ENCODE data around the gene CCND2. TPM values are rescaled to one million over a fixed set of nuclear protein-coding genes. Genes with fewer than 3 reads are reported as not detected.

Gene CCND2
- total RNA-seq, 1 donor from 2014 or later, result 283 TPM

DNA sequence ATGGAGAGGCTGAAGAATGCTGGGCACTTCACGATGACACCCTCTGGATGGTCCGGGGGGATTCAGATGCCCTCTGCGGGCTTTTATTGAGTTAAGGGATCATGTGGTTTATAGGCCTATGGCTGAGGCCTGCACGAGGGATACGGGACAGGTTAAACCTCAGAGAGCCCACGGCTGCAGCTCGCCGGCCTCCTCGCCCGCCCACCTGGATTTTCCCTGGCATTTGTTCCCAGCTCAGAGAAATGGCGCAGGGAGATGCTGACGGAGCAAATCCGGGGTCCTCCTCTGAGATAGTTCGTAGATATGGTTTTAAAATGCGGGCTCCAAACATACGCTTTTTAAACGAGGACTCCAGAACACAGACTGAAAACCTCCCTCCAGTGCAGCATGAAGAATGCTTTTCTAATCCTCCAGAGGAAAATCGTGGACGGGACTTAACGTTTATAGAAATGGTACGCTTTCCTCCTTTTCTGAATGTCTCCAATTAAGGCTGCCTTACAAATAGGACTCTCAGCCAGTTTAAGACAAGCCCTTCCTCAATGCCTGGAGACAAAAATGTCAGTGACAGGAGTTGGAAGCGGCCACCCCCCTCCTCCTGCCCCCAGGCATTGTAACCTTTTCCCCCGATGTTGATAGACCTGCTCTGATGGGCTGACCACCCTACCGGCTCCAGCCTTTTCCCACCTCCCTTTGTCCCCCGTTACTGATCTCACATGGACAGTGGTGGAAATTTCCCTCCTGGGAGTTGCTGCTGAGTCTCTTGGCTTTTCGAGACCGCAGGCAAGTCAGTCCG is 16.6 kb downstream of the CCND2 start:
- Histone ChIP-seq H3K4me1 (peaks cover 100% of the 10 kb centered on the region), H3K36me3 (peaks cover 41% of the 10 kb centered on the region), H3K4me3 (peak overlapping the region; percentile 35), H3K27me3 (ENCODE audit: low read depth) (no peaks in the 10 kb centered on the region), H3K27ac (replicated peaks) (peak overlapping the region; percentile 73), H3K9me3 (replicated peaks) (no peaks in the 10 kb centered on the region)
- TF ChIP-seq, protein P1, sequence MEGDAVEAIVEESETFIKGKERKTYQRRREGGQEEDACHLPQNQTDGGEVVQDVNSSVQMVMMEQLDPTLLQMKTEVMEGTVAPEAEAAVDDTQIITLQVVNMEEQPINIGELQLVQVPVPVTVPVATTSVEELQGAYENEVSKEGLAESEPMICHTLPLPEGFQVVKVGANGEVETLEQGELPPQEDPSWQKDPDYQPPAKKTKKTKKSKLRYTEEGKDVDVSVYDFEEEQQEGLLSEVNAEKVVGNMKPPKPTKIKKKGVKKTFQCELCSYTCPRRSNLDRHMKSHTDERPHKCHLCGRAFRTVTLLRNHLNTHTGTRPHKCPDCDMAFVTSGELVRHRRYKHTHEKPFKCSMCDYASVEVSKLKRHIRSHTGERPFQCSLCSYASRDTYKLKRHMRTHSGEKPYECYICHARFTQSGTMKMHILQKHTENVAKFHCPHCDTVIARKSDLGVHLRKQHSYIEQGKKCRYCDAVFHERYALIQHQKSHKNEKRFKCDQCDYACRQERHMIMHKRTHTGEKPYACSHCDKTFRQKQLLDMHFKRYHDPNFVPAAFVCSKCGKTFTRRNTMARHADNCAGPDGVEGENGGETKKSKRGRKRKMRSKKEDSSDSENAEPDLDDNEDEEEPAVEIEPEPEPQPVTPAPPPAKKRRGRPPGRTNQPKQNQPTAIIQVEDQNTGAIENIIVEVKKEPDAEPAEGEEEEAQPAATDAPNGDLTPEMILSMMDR (IDR thresholded peaks at IDR 0.05; ENCODE audit: borderline replicate concordance), result no peak
- DNase-seq, result no peak
- intact Hi-C loops (cut with micrococcal nuclease), result no loop called here

GRCh38 chr12:4292341-4293073 is 18.9 kb downstream of the CCND2 start:
- no peak for DNase-seq
- TF ChIP-seq, protein P1 (IDR thresholded peaks at IDR 0.05; ENCODE audit: borderline replicate concordance), result no peak
- Histone ChIP-seq H3K4me3 (peak overlapping the region; percentile 21), H3K9me3 (replicated peaks) (no peaks in the 10 kb centered on the region), H3K36me3 (peaks cover 30% of the 10 kb centered on the region), H3K27me3 (ENCODE audit: low read depth) (no peaks in the 10 kb centered on the region), H3K27ac (replicated peaks) (peak overlapping the region; percentile 52), H3K4me1 (peaks cover 90% of the 10 kb centered on the region)
- intact Hi-C loops (cut with micrococcal nuclease), result no loop called here

DNA sequence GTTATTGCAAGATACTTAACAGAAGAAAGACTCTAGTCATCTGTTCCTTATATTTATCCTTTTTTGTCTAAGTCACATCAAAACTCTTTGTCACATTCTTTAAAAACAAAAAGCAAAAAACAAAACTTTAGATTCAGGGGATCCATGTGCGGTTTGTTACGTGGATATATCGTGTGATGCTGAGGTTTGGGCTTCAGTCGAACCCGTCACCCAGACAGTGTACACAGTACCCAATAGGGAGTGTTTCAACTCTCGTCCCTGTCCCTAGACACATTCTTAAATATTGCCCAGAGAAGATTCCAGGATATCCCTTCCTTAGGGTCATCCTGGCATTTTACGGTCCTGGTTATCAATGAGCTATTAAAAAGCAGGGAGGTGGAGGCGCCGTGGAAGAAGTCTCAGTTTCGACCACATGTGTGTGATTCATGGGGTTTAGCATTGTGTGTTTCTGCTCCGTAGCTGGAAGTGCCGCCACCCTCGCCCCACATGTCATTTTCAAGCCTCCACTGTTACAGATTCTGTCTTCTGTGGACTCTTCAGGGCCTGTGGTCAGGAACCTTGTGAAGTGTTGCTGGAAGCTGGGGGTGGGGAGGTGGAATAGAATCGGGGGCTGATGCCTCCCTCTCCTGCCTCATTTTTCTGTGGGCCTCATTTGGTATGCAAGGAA is 19.9 kb downstream of the CCND2 start:
- H3K27ac ChIP-seq (replicated peaks), result peak overlapping the region; percentile 52

DNA sequence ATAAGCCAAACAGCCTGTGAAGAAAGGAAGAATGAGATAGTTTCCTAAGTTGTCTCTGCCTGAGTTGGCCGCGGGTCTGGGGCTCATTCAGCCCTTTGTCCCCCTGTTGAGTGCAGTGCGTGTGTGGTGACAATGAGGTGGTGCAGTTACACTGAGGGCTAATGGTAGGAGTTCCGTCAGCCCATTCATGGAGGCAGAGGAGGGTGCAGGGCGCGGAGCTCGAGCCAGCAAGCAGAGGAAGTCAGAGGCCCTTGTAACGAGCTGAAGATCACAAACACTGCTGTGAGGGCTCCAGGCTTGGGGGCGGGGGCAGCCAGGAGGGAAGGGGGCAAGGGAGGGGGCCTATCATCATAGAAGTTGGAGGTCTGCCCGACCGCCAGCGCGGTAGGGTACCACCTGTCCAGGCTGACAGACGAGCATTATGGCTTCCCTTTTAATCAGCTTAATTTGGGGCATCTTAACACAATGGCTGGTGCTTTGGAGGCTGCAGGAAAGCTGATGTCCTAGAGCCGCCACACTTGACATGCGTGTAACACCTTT is 20.5 kb downstream of the CCND2 start:
- Histone ChIP-seq H3K27ac (replicated peaks) (peak overlapping the region; percentile 52), H3K36me3 (peaks cover 23% of the 10 kb centered on the region), H3K4me3 (no peak overlapping the region), H3K4me1 (peaks cover 88% of the 10 kb centered on the region), H3K27me3 (ENCODE audit: low read depth) (no peaks in the 10 kb centered on the region), H3K9me3 (replicated peaks) (no peaks in the 10 kb centered on the region)
- TF ChIP-seq, protein P1 (IDR thresholded peaks at IDR 0.05; ENCODE audit: borderline replicate concordance), result no peak
- no peak for DNase-seq
- intact Hi-C loops (cut with micrococcal nuclease), result no loop called here

More for the DNA sequence above, 19.9 kb downstream of the CCND2 start:
- DNase-seq, result no peak
- peaks cover 28% of the 10 kb centered on the region for H3K36me3 ChIP-seq
- H3K9me3 ChIP-seq (replicated peaks), result no peaks in the 10 kb centered on the region
- H3K4me1 ChIP-seq, result peaks cover 90% of the 10 kb centered on the region
- no peaks in the 10 kb centered on the region for H3K27me3 ChIP-seq (ENCODE audit: low read depth)
- intact Hi-C loops (cut with micrococcal nuclease), result no loop called here
- H3K4me3 ChIP-seq, result no peak overlapping the region
- TF ChIP-seq, protein P1 (IDR thresholded peaks at IDR 0.05; ENCODE audit: borderline replicate concordance), result no peak

GRCh38 chr12:4296751-4297150 is 23.2 kb downstream of the CCND2 start:
- TF ChIP-seq, protein P1 (IDR thresholded peaks at IDR 0.05; ENCODE audit: borderline replicate concordance), result no peak
- peak overlapping the region; percentile 28 for H3K27ac ChIP-seq (replicated peaks)
- no peaks in the 10 kb centered on the region for H3K27me3 ChIP-seq (ENCODE audit: low read depth)
- DNase-seq, result no peak
- intact Hi-C loops (cut with micrococcal nuclease), result no loop called here
- H3K4me1 ChIP-seq, result peaks cover 88% of the 10 kb centered on the region
- H3K4me3 ChIP-seq, result no peak overlapping the region
- H3K36me3 ChIP-seq, result peaks cover 29% of the 10 kb centered on the region
- no peaks in the 10 kb centered on the region for H3K9me3 ChIP-seq (replicated peaks)

Measured in left ventricle myocardium inferior (tissue), 1 donor.